Caki2 (cell line): ENCODE data around the gene MAP3K20. TPM values are rescaled to one million over a fixed set of nuclear protein-coding genes. Genes with fewer than 3 reads are reported as not detected.

Source experiments
- DNase-seq: peaks from one replicate; pipeline ENCODE4 v3.0.0-alpha.2; 2015; ENCODE audit warnings: low read depth
- in situ Hi-C: cut with HindIII; loops from 2 replicates; pipeline ENCODE4 v1.10.0; 2016; ENCODE audit warnings: low sequenced_read_pairs, low pct_unique_long_range_greater_than_20kb, mixed read lengths
- total RNA-seq: library from RNA; depleted of rRNA; stranded (reverse); fragments of >200 nt; shearing (Covaris generic); gene quantifications from 2 replicates; pipeline ENCODE4 v1.2.3, GENCODE V29; 2014; ENCODE audit warnings: low replicate concordance

The MAP3K20 gene
- total RNA-seq, 1 experiment from 2014 or later, result 22.2 TPM

GRCh38 chr2:173210270-173211196 is 134.9 kb downstream of the MAP3K20 start:
- in situ Hi-C loops, result no loop called here
- peak; percentile 78 for DNase-seq

- DNase-seq, result no peak
- in situ Hi-C loops, result no loop called here
These were observed 137.5 kb downstream of the MAP3K20 start for GRCh38 chr2:173213181-173213580.

DNA sequence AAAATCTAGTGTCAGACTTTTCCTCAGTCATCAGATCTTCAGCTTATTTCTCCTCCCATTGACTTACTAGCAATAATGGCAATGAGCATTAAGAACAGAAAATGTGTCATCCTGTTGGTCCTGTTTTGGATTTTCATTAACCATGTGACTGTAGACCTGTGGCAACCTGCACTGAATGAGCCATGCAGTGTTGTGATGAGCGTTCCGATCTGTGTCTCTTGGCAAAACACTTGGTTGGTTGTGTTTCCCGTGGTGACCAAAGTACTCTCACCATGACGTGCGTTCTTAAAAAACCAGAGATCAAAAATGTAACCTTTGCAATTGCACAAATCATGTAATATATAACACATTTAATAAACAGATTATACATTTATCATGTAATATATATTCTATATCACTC is 138.6 kb downstream of the MAP3K20 start:
- in situ Hi-C loops, result no loop called here
- DNase-seq, result no peak

- in situ Hi-C loops, result no loop called here
- DNase-seq, result no peak
These were observed 139.7 kb downstream of the MAP3K20 start for GRCh38 chr2:173215316-173215715.

DNA sequence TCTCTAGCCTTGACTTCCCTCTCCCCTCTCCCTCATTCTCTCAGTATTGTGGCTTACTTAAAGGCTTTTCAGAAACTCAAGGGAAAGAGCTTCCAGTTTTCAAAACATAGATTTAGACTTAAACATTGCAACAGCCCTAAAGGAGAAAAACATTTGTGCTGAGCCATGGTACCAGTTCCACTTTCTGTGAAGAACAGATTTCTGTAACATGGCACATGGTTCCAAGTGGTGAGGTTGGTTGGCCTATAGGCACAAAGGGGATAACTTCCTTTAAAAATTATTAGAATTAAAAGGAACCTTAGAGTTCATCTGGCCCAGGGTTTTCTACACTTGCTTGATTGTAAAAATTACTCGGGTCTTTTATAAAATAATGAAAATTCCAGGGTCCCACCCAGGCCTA is 140.4 kb downstream of the MAP3K20 start:
- in situ Hi-C loops, result no loop called here
- DNase-seq, result no peak

GRCh38 chr2:173216668-173217067 is 141.0 kb downstream of the MAP3K20 start:
- in situ Hi-C loops, result no loop called here
- DNase-seq, result no peak

GRCh38 chr2:173217116-173217840 is 141.6 kb downstream of the MAP3K20 start:
- DNase-seq, result no peak
- in situ Hi-C loops, result no loop called here

GRCh38 chr2:173218326-173219056 is 142.8 kb downstream of the MAP3K20 start:
- in situ Hi-C loops, result no loop called here

GRCh38 chr2:173221132-173221695 is 145.6 kb downstream of the MAP3K20 start:
- no peak for DNase-seq
- in situ Hi-C loops, result no loop called here

More at GRCh38 chr2:173218326-173219056, 142.8 kb downstream of the MAP3K20 start:
- no peak for DNase-seq

GRCh38 chr2:173221937-173222594 is 146.4 kb downstream of the MAP3K20 start:
- in situ Hi-C loops, result no loop called here
- no peak for DNase-seq

GRCh38 chr2:173223871-173224270 is 148.2 kb downstream of the MAP3K20 start:
- in situ Hi-C loops, result no loop called here

DNA sequence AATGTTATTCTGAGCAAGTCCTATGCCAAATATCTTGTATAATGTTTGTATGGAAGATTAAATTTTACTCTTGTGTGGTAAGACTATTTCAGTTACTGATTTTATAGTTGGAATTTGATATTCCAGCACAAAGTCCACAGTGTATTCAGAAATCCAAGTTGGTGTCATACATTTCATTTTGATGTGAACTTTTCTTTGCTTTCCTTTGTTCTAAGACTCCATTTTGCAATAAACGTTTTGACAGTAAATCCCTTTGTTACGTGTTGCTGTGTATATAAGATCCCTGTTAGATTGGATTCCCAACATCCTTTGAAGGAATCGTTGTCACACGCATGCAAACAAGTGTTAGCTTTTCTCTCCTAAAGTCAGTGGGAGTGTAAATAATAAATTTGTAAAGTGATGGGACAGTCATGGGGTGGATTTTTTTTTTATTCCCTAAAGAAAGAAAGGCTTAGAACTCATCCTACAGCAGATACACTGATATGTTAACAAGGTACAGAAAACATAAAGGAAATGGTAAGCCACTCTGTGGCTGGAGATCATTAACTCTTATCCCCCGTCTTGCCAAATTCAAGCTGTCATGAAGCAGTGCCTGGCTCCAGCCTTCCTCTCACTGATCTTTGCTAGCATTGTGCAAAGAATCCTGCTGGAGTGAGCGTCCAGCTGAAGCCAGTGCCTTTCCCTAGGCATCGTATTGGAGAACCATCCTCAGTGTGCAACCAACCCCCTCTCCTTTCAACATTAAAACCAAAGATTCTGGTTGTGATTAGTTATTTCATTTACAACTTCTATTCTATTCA is 151.5 kb downstream of the MAP3K20 start:
- in situ Hi-C loops, result no loop called here
- DNase-seq, result no peak

More at GRCh38 chr2:173223871-173224270, 148.2 kb downstream of the MAP3K20 start:
- no peak for DNase-seq

DNA sequence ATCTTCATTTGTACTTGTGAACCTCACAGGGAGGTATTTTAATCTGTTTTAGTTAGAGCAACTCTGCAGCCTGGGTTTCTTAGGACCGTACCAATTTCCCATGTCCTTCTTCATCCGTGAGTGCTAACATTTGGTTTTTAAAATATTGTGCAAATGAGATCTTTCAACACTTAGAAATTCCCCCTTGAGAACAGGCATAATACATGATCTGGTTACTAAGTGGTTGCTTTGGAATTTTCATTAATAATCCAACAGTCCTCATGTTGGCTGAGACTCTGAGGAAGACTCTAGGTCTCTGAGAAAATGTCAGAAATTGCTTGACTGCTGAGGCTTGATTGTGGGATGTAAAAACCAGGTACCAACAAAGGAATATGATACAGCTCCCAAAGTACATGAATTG is 153.4 kb downstream of the MAP3K20 start:
- DNase-seq, result no peak
- in situ Hi-C loops, result no loop called here

DNA sequence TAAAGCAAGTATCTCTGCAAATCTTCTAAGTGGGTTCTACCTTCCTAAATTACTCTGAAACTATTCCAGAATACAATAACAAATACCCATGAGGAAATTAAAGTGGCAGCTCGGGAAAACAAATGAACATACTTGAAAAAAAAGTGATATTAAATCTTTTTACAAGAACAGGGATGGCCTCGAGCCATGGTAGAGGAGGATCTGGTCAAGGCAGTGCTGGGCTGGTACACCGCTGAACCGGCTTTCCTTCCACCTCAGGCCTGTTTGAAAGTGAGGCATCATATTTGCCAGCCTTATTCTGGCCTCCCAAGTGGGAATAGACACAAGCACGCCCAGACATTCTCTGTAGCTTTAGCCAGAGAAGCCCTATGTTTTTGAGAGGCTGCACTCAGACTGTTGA is 154.5 kb downstream of the MAP3K20 start:
- DNase-seq, result no peak
- in situ Hi-C loops, result no loop called here

DNA sequence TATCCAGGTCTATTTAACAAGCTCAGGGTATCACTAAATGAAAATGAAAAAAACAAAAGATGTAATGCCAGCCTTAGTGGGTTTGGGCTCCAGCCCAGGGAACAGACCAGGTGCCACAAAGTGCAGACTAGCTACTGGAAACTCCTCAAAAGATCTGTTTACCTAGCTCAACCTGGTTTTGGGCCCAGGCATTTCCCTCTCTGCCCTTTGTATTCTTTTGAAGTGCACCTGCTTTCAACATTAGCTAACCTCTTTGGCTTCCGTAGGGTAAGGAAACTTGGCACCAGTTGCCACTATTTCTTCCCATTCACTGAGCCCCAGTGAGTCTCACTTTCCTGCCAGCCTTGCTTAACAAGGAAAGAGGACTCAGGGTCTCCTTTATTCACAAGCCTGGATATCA is 155.4 kb downstream of the MAP3K20 start:
- in situ Hi-C loops, result no loop called here
- no peak for DNase-seq

DNA sequence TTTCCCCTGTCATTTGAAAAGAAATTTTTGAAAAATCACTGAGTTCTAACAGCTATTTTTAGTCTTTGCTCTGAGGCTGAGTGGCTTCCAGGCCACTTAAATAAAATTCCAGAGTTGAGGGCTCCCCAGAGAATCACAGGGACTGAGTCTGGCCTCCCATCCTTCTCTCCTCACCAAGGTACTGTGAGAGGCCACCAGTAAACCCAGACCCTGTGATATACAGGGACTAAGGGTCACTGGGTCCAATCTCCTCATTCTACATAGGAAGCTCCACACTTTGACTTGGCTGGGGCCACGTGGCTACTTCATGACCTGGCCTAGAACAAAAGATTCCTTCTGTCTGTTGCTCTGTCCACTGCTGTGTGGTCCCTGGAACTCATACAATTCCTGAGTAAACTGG is 155.8 kb downstream of the MAP3K20 start:
- in situ Hi-C loops, result no loop called here

More for the DNA sequence above, 155.8 kb downstream of the MAP3K20 start:
- no peak for DNase-seq
